Umbilical cord (tissue), 2 donors: ENCODE measurements around the gene GRIK2. TPM values are rescaled to one million over a fixed set of nuclear protein-coding genes. Genes with fewer than 3 reads are reported as not detected.

ENCODE experiments used
- DNase-seq: peaks from one replicate; pipeline ENCODE4 v3.0.0-alpha.2; 2015; ENCODE audit warnings: low spot score
- total RNA-seq: library from RNA; depleted of rRNA; stranded (reverse); fragments of >200 nt; gene quantifications from one replicate; pipeline ENCODE4 v1.2.3, GENCODE V29; 2014; ENCODE audit warnings: low replicate concordance; ENCODE audit not compliant: insufficient read depth

GRIK2 gene
- total RNA-seq, 1 donor from 2014 or later, result 38.5 TPM

- DNase-seq, result no peak
These were observed 144.3 kb downstream of the GRIK2 start for GRCh38 chr6:101537753-101538316.

DNA sequence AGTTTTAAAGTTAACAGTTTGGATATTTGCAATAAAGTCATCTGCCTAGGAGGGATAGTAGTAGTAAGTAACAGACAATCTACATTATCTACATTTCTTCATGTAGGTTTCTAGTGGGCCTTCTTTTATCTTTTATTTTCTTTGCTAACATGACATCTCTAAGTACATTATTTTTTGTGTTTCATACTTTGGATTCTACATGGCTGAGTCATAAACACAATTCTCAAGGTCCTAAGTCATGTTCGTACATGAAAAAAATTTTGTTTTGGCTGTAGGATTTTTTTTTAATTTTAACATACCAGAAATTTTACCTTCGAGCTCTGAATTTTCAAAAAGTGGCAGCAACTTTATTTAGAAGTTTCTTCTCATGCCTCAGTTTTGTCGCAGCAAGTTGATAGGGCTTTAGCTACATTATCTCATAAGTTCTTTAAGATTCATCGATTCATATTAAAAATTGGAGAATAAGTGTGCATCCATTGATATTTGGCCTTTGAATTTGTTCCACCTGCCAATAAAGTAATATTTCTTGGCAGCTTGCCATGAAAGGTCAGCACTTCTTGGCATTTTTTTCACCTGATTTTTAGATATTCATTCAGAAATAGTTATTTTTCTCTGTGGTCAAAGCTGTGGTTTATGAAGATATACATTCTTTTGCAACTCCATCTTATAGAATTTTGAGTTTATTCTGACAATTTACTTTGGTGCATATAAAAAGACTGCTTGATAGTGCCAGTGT, 146.2 kb downstream of the GRIK2 start:
- peak; percentile 68 for DNase-seq

DNA sequence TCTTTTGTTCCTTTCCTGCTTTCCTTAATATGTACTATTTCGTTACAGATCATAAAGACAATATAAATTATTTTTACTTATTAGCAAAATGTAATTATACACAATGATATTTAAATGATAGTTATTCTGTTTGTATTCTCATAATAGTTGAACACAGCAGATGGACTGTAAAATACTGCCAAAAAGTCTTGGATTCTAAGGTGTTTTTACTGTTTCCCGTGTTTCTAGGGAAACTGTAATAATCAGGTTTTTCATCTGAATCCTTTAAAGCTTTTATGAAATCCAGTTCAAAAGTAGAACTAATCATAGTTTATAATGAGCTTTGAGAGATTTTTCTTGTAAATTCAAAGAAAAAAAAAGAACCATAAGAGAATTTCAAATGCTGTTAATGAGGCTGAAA, 148.4 kb downstream of the GRIK2 start:
- DNase-seq, result peak; percentile 51

GRCh38 chr6:101543796-101544195, 150.3 kb downstream of the GRIK2 start:
- no peak for DNase-seq

DNA sequence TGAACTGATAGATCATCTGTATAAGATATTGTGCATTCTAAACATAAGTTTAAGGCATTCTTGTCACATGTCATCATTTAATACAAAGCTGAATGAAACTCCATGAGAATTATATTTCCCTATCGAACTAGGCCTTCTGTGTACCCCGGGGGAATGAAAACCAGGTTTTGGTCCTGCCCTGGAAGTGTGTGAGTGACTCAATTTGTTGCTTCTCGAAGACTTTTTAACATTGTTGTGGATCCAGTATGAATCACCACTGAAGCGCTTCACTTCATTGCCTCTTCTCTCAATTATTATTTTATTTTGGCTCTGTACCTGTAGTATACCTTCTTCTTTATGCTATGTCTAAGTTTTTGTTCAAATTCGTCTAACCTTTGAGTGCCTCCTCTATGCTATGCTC, 150.8 kb downstream of the GRIK2 start:
- DNase-seq, result no peak

DNA sequence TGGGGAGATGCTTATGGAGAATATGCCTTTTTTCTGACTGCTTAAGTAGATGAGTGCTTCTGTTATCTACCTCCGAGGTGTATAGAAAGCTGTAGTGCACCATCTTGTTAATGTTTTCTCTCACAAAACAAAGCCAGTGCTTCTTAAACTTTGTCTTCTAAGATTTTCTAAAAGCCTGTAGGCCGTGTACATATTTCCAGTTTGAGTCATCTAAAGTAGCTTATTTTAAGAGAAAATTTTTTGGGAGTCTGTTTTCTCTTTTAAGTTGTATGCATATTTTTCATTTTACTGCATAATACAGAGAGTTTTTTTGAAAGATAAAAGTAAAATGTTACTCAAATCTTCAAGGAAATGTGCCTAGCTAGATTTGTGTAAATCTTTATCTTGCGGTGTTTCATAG, 151.7 kb downstream of the GRIK2 start:
- peak; percentile 89 for DNase-seq

GRCh38 chr6:101550451-101550850, 156.9 kb downstream of the GRIK2 start:
- no peak for DNase-seq

GRCh38 chr6:101554231-101554630, 160.7 kb downstream of the GRIK2 start:
- DNase-seq, result no peak

- DNase-seq, result no peak
These were observed 165.2 kb downstream of the GRIK2 start for GRCh38 chr6:101558712-101559111.

DNA sequence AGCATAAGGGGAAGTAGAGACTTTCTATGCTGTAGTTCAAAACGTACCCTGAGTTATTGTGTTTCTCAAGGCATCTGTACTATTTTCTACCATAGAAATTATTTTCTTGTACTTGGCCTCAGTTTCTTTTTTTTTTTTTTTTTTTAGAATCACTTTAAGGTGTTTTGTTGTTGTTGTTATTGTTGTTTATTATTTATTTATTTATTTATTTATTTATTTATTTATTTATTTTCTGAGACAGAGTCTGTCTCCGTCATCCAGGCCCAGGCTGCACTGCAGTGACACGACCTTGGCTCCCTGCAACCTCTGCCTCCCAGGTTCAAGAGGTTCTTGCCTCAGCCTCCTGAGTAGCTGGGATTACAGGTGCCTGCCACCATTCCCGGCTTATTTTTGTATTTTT, 179.1 kb downstream of the GRIK2 start:
- DNase-seq, result no peak

- DNase-seq, result no peak
These were observed 183.6 kb downstream of the GRIK2 start for GRCh38 chr6:101577091-101577490.

GRCh38 chr6:101578306-101578705, 184.8 kb downstream of the GRIK2 start:
- DNase-seq, result no peak

DNA sequence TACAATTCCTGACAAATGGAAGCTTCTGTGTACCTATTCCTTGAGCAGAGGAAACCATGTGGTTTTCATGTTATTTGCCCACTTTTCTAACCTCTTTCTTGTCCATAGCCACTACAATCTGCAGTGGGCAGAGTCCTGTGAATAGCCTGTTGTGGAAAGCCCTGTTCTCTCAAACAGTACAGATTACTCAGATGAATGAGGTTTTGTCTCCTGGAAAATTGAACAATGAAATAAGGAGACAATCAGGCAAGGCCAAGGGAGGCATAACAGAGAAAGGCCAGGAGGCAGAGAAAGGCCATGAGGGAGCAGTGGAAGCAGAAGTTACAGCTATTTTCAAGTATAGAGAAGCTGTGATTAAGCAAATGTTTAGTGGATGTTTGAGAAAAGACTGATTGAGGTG, 189.3 kb downstream of the GRIK2 start:
- DNase-seq, result no peak

DNA sequence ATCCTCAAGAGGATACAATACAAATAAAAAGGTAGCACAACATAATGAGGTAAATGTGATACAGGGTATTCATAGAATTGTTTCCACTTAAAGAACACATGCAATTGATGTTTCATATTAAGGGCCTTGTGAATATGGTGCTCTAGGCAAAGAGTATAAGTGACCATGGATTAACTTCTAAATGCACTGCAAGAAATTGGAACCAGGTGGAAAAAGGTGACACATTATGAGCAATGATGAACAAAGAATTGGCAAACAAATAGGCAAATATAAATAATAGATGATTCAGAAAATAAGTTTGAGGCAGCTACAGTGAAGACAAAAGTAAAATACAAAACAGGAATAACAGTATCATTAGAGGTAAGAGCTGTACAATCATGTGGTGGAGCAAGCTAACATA, 192.0 kb downstream of the GRIK2 start:
- no peak for DNase-seq

DNA sequence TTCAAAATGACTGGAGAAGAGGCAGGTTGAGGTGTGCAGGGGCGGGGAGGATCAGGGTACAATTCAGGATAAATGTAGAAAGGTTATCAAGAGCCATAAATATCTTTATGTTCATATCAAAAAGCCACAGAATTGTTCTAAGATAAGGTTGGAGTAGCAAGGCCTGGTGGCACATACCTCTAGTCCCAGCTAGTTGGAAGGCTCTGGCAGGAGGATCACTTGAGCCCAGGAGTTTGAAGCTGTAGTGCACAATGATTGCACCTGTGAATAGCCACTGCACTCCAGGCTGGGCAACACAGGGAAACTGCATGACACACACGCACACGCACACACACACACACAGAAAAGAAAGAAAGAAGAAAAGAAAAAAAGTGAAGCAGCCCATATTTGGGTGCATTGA, 194.8 kb downstream of the GRIK2 start:
- DNase-seq, result no peak

- DNase-seq, result no peak
These were observed 201.8 kb downstream of the GRIK2 start for GRCh38 chr6:101595276-101595675.

GRCh38 chr6:101597693-101598092, 204.2 kb downstream of the GRIK2 start:
- peak; percentile 55 for DNase-seq

DNA sequence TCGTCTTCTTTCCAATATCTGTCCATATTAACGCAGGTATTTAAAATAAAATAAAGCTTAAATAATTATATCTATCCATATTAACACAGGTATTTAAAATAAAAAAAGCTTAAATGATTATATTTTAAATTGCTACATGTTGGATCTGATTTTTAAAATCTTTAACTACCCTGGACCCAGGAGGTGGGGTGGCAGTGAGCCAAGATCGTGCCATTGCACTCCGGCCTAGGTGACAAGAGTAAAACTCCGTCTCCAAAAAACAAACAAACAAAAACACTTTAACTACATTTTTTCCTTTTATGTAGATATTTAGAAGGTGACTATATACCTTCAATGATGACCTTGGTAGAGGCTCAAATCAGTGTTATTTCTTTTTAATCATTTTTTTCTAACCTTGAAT, 211.9 kb downstream of the GRIK2 start:
- DNase-seq, result no peak

DNA sequence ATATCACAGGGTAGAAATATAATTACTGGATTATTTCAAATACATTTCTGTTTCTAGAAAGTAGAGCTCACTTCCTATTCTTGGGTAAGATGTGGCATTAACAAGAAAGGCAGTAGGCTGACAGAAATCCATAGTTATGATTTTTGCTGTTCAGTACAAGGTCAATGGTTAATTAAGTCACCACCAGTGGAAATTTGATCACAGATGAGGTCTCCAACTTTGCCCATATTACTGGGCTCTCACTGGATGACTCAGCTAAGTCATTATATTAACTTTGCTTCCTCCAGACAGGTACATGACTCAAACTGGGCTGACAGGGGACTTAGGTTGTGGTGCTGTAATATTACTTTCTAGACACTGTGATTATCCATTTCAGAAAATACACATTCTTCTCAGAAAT, 212.4 kb downstream of the GRIK2 start:
- DNase-seq, result no peak

DNA sequence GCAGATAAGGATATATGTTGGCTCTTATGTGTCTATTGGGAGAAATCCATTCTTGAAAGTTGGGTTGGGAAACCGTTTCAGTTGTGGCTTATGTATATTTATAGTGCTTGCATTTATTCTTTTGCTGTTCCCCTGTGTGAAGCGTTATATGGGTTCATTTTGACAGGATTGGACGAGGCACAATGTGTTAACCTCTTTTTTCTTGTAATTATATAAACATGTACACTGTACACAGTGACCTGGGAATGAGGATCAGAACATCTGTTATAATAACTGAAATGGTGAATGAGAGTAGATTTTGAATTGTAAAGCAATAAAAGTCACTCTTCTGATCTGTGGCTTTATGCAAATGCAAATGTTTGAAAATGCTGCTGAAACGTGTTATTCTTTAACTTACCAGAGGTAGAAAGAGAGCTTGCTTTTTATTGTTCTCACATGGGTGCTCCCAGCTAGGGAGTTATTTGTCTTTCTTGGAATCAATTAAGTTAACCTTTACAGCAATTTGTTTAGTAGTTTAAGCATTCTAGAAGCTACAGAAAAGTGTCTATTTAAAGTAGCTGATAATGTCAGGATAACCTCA, 213.7 kb downstream of the GRIK2 start:
- no peak for DNase-seq

- DNase-seq, result no peak
These were observed 215.2 kb downstream of the GRIK2 start for GRCh38 chr6:101608703-101609102.

DNA sequence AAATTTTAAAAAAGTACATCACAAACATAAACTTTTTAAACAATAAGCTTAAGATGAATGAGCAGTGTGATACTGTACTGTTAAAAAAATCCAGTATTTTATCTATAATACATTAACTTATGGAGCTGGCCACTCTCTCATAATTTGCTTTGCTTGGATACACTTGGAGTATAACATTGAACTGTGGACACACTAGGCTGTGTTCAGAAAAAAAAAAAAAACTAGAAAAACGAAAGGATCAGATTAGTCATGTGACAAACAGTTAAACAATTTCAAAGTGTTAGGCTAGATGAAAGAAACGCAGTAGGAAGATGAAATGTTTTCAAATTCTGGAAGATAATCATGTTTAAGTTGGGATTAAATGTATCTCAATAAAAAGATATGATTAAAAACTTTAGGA, 220.0 kb downstream of the GRIK2 start:
- DNase-seq, result no peak

DNA sequence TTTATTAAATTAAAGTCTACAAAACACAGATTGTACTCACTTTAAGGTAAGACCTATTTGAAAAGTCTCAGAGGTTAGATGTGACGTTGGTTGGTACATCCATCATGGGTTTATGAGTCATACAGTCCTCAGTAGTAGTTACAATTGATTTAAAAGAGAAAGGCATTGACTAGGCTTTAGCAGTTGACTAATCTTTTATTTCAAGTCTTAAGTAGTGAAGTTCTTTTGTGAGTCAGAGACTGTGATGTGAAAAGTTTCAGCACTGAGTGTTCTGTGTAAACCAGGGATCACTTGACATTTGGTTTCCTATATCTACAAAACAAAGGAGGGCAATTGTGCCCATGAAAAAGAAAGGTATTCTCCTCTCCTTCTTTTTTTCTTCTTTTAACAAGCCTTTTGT, 221.3 kb downstream of the GRIK2 start:
- DNase-seq, result no peak
